Cerebellar cortex (tissue), 1 donor: ENCODE results near the gene WDR7.

Source experiments
- DNase-seq: peaks from one replicate; pipeline ENCODE4 v3.0.0-alpha.2; 2015; ENCODE audit warnings: low spot score

WDR7 gene

DNA sequence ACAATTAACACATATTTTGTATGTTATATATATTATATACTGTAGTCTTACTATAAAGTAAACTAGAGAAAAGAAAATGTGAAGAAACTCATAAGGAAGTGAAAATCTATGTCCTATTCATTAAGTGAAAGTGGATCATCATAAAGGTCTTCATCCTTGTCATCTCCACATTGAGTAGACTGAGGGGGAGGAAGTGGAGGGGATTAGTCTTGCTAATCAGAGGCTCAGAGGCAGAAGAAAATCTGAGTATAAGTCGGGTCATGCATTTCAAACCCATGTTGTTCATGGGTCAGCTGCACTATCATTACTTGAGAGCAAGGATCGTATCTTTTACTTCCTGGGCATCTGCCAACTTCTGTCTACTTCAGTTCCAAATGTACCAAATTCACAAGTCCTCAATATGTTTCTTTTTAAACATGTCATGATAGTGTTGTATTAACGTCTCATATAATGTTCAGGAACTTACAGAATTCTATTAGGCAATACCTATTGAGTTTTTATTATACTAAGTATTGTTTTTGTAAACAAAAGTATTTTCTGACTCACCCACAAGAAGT lies 286.8 kb downstream of the WDR7 start:
- no peak for DNase-seq

DNA sequence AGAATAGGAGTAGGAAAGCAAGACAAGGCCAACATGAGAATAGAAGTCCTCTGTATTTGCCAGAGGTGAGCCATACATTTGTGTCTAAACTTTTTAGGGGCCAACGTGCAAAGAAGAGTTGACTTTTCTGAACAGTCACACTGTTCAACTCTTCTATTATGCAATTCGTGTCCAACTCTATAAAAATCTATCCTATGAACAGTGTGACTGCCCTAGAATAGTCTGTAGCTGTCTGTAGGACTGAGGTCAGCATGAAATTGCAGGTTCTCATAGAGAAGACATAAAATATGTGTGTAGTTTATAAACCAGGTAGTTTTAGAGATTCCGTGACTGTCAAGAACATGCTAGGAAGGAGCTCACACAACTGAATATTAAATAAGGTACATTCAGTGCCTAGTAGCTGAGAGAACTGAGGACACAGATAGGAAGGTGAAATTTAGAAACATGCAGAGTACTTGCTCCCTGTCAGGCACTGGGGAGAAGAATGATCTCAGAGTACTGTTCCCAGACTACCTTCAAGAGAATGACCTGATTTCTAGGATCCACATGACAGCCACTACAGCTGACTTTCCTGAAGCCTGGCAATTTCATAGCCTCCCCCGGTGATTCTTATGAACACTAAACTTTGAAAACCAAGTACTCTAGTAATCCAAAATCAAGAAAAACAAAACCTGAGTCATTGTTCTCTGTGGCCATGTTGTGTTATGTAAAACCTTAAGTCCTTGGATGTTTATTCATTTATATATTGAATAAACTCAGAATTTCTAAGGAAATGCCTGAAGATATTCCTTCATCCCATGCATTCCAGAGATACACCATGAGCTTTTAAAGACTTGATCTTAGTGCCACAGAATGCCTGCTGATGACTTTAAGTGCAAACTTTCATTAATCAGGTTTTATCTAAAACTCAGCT lies 294.3 kb downstream of the WDR7 start:
- peak; percentile 34 for DNase-seq

DNA sequence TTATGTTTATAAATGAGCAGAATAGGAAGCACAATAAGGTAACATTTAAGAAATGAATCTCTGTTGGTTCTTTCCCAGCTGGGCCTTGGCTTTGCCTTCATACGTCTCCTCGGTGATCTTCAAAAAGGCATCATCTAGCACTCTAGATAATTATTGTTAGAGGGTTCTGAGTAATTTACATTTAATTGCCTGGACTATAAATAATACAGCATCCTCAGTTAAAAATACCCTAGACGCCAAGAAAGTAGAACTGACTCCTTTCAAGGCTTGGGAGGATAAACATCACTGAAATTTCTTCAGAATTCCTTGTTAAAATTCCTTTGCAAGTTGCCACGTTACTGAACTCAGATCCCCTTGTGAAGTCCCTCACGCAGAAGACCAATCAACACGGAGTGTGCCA lies 296.1 kb downstream of the WDR7 start:
- DNase-seq: no peak

DNA sequence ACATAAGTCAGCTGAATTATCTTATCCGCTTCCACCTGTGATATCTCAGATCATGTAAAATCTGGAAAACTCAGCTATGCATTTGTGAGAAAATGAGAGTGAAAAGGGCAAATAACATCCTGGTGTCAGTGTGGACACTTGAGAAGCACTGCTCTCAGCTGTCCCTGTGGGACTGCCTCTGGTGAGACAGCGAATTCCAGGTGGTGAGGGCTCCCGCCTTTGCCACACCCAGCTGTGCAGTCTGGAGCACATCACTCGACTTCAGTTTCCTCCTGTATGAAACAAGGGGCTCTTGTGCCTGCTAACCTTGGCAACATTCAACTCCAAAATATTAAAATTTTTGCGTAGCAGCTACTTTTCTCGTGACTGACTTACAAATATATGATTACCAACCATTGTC lies 300.9 kb downstream of the WDR7 start:
- no peak for DNase-seq

DNA sequence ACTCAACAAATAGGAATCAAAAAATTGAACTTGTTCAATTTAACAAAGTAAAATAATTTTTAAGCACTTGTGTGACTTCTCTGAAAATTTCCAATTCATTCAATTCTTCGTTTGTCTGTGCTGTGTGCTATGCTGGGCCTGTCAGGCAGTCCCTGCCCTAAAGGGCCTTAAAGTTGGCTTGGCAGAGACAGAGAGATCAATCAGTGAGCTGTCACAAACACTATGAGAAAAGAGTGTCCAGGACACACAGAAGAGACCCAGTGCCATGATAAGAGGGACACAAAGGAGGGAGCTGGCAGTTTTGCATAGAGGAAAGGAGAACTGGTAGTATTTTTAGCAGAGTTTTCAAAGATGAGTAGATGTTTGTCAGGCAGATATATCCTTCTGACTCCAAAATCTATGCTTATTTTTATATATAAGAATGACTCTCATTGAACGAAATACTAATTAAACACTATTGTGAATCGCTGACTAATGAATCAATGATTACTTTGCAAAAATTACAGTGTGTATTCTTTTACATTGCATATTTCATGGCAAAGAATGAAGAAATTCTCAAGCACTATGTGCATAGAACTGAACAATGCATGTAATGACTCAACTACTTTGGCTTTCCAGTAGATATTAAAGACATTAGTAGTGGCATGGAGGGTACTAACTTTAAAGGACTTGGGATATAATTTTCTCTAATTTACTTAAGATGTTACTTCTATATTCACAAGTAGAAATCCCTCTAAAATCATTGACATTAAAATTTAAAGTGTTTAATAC lies 302.5 kb downstream of the WDR7 start:
- no peak for DNase-seq

DNA sequence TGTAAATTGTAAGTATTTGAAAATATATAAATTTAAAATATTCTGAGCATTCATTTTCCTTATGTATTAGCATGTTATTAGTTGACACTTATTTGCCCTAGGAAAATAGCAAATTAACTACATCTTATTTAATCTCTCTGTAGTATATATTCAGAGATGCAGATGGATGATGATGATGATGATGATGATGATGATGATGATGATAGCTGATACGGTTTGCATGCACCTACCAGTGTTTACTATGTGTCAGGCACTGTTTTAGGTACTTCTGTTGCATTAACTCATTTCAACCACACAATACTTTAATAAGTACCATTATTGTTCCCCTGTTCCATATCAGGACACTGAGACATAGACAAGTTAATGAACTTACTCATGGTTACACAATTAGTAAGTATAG lies 304.3 kb downstream of the WDR7 start:
- DNase-seq: no peak

DNA sequence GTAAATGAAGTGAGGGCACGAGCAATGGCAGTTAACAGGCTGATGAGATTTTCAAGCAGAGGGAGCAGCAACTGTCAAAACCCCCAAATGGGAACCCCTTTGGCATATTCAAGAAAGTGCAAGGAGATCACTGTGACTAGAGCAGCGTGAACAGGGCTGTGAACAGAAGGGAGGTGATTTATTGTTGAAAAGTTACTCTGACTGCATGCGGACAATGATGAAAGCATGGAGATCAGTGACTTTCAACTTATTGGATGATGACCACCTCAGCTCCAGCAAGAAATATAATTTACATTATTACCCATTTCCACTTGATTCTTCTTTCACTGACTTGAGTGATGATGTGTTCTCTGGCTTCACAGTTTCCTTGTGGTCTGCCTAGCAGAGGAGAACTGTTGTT lies 308.0 kb downstream of the WDR7 start:
- no peak for DNase-seq

DNA sequence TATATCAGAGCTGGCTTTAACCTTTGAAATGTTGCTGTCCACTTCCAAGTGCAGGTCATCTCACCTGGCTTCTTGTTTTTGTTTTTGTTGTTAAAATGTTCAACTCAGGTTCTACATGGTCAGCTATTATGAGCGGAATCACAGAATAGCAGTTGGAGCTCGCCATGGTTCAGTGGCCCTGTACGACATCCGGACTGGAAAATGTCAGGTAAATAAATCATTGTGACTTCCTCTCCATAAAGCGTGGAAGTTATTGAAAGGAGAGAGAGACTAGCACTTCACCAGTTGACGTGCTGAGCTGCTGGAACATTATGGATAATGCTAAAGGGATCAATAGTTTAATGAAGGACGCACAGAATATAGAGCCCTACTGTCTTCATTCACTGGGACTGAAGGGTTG lies 311.2 kb downstream of the WDR7 start:
- no peak for DNase-seq

DNA sequence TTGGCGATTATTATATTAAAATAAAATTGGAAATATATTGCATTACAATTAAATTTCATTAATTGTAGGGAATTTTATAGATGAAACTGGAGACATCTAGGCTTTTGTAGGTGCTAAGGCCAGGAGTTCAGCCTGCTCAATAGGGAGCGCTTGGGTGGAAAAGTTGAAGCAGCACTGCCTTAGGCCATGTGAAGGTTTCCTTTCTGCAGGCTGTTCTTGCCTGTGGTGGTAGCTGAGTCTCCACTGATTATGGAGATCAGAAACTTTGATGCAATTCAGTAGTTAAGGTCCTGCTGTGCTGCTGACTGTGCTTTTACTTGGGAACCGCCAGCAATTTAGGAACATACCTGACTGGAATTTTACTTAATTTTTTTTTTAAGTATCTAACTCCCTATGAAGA lies 315.9 kb downstream of the WDR7 start:
- no peak for DNase-seq

DNA sequence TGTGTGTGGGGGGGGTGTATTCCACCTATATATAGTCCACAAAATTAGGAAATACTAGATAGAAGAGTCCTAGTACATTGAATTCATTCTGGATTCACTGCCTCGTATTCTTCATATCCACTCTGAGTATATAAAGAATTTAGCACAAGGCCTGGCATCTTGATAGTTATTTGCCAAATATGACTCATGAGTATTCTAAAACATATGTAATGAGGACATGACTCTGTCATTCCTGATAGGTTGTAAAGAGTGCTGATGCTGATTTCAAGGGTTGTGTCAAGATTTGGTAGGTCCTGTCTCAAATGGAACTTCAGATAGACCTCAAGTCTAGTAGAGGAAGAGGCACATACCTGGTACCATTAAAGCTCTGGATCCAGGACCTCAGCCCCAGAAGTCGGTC lies 322.3 kb downstream of the WDR7 start:
- no peak for DNase-seq

DNA sequence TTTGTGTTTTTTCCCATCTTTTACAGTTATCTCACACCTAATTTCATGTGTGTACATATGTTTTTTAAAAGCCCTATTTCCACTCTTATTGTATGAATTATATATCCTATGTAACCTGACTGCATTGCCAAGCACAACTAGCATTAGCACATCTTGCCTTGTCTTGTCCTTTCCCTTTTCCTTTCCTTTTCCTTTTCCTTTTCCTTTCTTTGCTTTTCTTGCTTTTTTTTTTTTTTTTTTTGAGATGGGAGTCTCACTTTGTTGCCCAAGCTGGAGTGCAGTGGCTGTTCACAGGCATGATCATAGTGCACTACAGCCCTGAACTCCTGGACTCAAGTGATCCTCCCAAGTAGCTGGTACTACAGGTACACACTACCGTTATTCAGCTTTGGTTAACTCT lies 323.0 kb downstream of the WDR7 start:
- DNase-seq: no peak

DNA sequence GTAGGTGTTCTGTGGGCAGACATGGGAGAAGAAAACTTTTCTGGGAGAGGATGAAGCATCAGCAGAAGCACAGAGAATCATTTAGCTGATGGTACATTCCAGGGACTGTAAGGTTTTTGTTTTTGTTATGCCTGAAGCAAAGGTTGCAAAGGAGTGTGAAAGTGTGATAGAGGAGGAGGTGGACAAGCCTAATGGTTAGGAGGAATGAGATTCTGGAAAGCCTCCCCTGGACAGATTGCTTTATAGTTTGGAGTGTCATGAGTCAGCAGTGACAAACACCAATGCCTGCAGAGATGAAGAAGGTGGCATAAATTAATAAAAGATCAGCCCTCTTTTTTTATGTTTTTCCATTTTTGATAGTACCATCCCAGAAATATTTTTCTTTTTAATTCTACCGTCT lies 324.1 kb downstream of the WDR7 start:
- no peak for DNase-seq

DNA sequence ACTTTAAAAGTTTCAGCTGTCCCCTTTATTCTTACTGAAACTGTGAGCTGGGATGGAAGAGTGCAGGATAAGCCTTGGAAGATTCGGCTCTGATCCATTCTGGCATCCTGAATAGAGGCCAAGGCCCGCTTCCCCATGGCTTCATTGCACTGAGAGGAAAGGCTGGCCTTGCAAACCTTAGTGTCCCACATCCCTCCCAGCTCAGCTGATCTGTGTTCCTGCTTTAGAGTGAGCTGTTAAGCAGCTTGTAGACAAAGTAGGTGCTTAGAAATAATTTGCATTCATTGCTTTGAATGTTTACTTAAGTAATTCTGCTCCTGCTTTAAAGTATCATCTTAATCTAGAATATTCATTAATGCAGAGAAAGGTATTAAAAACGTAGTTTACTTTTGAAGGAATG lies 326.1 kb downstream of the WDR7 start:
- no peak for DNase-seq

DNA sequence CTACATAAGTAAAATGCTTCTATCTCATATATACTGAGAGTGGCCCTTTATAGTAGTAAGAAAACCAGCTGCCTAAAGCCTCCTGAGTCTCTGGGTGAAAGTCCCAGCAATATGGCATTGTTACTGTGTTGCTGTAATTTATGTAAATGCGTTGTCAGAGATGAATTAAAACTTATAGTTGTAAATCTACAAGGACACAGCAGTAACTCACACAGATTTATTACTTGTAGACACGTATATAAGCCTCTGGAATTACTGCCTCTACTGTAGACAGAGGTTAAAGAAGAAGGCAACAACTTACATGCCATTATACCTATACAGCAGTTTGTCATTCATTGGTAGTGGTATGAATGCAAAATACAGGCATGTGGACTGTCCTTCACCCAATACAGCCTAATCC lies 326.6 kb downstream of the WDR7 start:
- DNase-seq: no peak

DNA sequence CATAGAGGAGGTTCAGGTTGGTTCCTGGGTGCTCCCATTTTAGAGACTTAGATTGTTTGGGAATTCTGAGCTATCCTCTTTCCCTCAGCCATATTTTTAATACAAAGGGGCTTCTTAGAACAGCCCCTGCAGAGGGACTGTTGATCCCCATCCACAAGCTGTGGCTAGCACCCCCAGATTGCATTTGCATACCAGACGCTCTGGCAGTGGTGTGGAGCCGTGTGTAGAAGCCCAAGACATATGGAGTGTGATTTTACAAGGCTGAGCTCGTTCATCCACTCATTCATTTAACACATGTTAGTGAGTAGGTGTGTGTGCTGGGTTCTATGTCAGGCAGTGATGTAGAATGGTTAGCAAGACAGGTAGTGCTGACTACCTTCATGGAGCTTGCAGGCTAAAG lies 329.0 kb downstream of the WDR7 start:
- DNase-seq: no peak

DNA sequence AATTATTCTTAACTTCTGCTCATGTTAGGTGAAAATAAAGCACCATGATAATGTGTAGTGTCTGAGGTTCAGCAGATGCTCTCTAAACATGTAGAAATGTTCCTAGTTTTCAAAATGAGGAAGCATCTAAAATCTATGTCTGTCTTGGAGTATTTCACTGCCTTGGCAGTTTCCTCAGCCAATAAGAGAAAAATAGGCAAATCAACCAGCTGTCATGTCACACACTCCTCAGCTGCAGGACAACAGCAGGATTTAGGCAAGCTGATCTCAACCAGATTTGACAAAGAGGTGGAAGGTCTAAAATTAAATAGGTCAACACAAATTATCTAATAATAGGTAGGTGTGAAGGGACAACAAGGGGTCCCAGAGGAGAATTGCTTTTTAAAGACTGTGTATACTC lies 331.6 kb downstream of the WDR7 start:
- no peak for DNase-seq

DNA sequence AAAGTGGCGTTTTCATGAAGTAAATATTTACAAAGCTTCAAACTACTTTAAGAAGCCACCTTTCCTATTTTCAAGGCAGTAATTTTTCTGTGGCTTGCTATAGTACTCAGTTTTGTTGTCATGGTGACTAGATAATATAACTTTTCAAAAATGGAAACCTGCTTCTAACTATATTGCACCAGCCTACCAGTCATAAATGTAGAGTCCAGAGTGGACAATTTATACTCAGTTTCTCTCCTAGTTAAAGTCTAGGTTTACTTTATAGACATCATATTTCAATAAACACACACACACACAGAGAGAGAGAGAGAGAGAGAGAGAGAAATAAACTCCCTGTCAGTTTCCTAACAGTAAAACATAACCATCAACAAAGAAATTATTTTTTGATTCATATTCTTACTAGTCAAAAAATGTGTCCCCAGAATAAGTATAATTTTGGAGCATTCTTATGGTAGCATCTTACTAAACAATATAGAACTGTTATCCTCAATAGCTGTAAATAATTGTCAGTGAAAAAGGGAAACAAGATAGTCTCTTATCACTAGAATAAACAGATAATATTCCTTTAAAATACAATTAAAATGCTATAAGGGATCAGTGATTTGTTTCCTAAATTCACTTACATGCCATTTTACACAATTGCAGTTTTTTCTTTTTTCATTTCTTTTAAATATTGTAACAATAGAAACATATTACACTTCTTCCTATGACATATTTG lies 332.3 kb downstream of the WDR7 start:
- DNase-seq: no peak

DNA sequence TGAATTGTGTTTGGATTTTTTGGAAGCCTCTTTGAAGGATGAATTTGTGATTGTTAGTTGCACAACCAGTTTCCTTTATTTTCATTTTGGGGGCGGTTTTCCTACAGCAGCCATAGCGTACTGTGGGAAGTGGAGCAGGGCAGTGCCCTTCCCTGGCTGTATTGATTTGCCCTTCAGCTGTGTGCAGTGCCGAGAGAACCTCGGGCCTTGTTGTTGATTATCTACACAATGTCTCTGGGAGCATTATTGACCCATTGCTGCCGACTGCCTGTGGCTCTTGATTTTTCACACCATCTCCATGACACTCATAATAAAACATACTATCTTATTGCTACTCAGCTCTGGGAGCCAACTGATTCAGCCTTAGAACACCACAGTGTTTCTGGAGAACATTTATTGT lies 333.6 kb downstream of the WDR7 start:
- DNase-seq: no peak

DNA sequence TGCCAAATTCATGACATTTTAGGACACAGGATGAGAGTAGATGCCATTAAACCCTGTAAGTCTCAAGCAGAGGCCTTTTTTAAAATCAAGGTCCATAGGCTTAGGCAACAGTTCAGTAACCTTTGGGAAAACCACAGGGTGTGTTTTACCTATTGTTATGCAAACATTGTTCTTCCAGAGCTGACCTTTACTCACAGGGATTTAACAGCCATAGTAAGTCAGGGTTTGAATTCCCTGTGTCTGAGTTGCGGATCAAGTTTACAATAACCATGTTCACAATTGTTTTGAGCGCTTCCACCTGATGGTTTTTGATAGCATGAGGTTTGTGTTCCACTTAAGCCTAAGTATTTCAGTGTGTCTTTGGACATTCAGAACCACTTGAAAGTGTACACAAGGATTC lies 335.7 kb downstream of the WDR7 start:
- no peak for DNase-seq

DNA sequence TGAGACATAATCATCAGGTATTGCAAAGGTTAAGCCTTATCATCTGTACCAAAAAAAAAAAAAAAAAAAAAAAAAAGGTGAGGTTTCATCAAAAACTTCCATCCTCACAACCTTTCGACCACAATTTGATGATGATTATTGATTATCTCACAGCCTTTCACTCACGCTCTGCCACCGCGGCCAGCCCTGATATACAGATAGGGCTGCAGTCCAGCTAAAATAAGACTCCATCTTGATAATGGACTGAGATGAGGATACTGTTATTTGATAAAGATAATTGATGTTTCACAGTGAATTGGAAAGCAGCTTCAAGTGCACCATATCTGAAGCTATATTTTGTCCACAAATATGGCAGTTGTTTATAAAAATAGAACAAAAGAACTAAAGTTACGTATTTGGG lies 336.1 kb downstream of the WDR7 start:
- DNase-seq: no peak

DNA sequence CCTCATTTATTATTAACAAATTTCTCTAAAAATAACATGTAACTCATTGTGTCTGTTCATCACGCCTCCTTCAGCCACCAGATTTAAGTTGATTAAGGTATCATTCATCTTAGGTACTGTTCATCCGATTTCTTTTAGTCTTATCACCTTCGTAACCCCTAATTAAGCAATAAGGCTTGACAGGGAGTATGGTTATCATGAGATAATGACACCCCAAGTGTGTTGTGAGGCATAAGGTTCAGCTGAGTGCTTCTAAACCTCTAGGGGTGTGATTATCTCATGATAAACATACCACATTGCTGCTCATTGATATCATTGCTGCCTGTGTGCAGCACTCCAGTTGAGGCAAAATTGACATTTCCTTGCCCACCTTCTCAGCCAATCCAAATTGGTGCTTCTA lies 336.9 kb downstream of the WDR7 start:
- DNase-seq: no peak

DNA sequence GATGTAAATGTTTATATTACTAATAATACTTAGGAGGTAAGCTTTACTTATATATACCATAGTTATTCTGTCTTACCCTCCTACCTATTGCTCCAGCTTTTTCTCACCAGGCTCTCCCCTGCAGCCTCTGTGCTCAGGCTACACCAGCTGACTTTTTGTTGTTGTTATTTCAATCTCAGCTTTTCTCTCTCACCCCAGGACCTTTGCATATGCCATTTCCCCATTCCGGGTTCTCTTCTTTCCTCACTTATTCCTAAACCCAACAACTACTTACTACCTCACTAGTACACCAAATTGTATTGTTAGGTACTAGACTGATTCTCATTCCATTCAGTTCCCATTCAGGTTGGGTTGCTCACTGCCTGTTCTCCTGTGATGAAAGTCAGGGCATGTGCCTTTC lies 339.5 kb downstream of the WDR7 start:
- no peak for DNase-seq

DNA sequence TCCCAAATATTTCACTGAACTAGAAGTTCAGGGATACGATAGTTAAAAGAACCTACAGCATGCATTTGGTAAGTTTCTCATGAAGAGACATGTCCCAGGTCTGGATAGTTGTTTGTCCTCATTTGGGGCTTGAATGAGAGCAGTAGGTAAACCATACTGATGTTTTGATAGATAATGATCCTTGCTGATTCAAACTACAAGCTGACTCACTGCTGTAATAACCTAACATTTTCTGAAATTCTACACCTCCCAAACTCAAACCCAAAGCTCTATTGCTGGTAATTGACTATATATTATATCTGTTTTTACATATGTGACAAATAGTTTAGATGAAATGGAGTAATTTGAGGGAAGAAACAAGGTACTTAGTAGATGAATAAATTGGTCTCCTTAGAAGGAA lies 341.6 kb downstream of the WDR7 start:
- no peak for DNase-seq
